ENCODE results near the gene PRSS57.

DNA sequence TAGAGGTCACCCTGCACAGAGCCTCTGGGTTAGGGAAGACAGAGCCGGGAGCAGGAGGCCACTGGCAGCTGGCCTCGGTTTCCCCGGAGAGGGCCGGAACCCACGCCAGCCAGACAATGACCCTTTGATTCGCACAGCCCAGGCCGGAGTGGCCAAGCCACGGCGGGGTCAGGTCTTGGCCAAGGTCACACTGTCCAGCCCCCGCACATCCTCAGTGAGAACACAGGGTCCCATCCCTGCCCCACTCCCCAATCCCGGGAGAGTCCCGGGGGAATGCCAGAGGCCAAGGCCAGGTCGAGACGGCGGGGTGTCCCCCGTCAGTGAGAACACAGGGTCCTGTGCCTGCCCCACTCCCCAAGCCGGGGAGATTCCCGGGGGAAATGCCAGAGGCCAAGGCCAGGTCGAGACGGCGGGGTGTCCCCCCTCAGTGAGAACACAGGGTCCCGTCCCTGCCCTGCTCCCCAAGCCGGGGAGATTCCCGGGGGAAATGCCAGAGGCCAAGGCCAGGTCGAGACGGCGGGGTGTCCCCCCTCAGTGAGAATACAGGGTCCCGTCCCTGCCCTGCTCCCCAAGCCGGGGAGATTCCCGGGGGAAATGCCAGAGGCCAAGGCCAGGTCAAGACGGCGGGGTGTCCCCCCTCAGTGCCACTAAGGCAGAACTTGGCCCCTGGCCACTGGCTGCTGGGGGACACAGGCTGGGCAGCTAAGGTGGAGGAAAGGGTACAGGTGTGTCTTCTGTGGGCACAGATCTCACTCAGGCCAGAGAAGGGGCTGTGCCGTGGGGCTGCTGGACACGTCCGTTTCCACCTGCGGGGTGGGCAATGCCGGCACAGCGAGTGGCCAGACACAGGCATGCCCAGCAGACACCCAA is 20.7 kb downstream of the PRSS57 start:
- TF ChIP-seq ZFP41 (CRISPR knock-in tag; IDR thresholded peaks at IDR 0.05; ENCODE audit: borderline replicate concordance), result no peak
- TF ChIP-seq NFRKB (IDR thresholded peaks at IDR 0.05), result no peak
- TF ChIP-seq POLR2A (IDR thresholded peaks at IDR 0.05; ENCODE audit: insufficient read depth in 1 of 2, low read depth in 2 of 2, low read length in 2 of 2), result no peak
- no peak for TF ChIP-seq NFE2L1 (CRISPR knock-in tag; IDR thresholded peaks at IDR 0.05; ENCODE audit: borderline replicate concordance)
- no peak for TF ChIP-seq ZBTB1 (CRISPR knock-in tag; IDR thresholded peaks at IDR 0.05; ENCODE audit: borderline replicate concordance)
- TF ChIP-seq, protein P1, sequence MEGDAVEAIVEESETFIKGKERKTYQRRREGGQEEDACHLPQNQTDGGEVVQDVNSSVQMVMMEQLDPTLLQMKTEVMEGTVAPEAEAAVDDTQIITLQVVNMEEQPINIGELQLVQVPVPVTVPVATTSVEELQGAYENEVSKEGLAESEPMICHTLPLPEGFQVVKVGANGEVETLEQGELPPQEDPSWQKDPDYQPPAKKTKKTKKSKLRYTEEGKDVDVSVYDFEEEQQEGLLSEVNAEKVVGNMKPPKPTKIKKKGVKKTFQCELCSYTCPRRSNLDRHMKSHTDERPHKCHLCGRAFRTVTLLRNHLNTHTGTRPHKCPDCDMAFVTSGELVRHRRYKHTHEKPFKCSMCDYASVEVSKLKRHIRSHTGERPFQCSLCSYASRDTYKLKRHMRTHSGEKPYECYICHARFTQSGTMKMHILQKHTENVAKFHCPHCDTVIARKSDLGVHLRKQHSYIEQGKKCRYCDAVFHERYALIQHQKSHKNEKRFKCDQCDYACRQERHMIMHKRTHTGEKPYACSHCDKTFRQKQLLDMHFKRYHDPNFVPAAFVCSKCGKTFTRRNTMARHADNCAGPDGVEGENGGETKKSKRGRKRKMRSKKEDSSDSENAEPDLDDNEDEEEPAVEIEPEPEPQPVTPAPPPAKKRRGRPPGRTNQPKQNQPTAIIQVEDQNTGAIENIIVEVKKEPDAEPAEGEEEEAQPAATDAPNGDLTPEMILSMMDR (CRISPR knock-in tag; IDR thresholded peaks at IDR 0.05), result no peak
- TF ChIP-seq, protein P2, sequence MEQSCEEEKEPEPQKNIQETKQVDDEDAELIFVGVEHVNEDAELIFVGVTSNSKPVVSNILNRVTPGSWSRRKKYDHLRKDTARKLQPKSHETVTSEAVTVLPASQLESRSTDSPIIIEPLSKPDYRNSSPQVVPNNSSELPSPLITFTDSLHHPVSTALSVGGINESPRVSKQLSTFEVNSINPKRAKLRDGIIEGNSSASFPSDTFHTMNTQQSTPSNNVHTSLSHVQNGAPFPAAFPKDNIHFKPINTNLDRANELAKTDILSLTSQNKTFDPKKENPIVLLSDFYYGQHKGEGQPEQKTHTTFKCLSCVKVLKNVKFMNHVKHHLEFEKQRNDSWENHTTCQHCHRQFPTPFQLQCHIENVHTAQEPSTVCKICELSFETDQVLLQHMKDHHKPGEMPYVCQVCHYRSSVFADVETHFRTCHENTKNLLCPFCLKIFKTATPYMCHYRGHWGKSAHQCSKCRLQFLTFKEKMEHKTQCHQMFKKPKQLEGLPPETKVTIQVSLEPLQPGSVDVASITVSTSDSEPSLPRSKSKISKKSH (CRISPR knock-in tag; IDR thresholded peaks at IDR 0.05; ENCODE audit: borderline replicate concordance), result no peak
- TF ChIP-seq ZNF556 (CRISPR knock-in tag; IDR thresholded peaks at IDR 0.05; ENCODE audit: borderline replicate concordance), result no peak
- TF ChIP-seq CCDC6 (CRISPR knock-in tag; IDR thresholded peaks at IDR 0.05), result no peak
- TF ChIP-seq CEBPB (IDR thresholded peaks at IDR 0.05; ENCODE audit: borderline replicate concordance, low read depth, low read length), result no peak
- no peak for TF ChIP-seq JUND (CRISPR knock-in tag; IDR thresholded peaks at IDR 0.05)

Measured in HepG2 (cell line).